ENCODE results near the gene DACH1.

- TF ChIP-seq CTCF (conservative IDR thresholded peaks at IDR 0.05; ENCODE audit: low read depth, low read length) = no peak
- TF ChIP-seq EZH2 (IDR thresholded peaks at IDR 0.05; ENCODE audit: borderline replicate concordance, low read depth, low read length, poor library complexity, severe bottlenecking) = no peak
Measured at GRCh38 chr13:71751073-71751472, 115.9 kb downstream of the DACH1 start.
